HepG2 (cell line): ENCODE data around the gene ATP6V1F. TPM values are rescaled to one million over a fixed set of nuclear protein-coding genes. Genes with fewer than 3 reads are reported as not detected.

ENCODE experiments used
- ATAC-seq: fragments of 200-7000 bp; cut with Tn5 transposase; 3 replicates; pipeline ENCODE4 v1.9.1; 2020; ENCODE audit warnings: mild to moderate bottlenecking, moderate library complexity
- BruUV-seq: library from RNA; stranded (reverse); fragments of 400-500 nt; replicated peaks from 2 replicates; lab custom pipeline; 2021; lab: Mats Ljungman, UMichigan
- CTCF ChIA-PET: fragments of 300-600 bp; formaldehyde crosslinking; extraction: SDS; loops from one replicate; lab custom pipeline; 2021; ENCODE audit warnings: low total read pairs, inconsistent platforms, low intra/inter-chr PET ratio; lab: Yijun Ruan, JAX
- POLR2A ChIA-PET: fragments of 350-600 bp; sonication (Branson Sonifier 250); formaldehyde crosslinking; loops from one replicate; lab custom pipeline; 2020; ENCODE audit warnings: antibody characterized with exemption, inconsistent platforms; lab: Yijun Ruan, JAX
- DNase-seq: peaks from one replicate; pipeline ENCODE4 v3.0.0-alpha.2; 2015; ENCODE audit warnings: low spot score
- FAIRE-seq: peaks from 3 replicates; lab custom pipeline; 2011; peaks lifted over from hg19 to GRCh38; lab: Jason Lieb, UNC
- H2AFZ ChIP-seq: one replicate; pipeline ENCODE4 v1.6.1; 2011; ENCODE audit warnings: low read length, inconsistent platforms
- H3K27ac ChIP-seq: fragments of 300-600 bp; 3 replicates; pipeline ENCODE4 v1.8.0; 2011; ENCODE audit warnings: mixed run types, mild to moderate bottlenecking, mixed read lengths, low read length, inconsistent platforms; ENCODE audit not compliant: insufficient read depth; ENCODE audit errors: extremely low read length
- H3K27me3 ChIP-seq, 2 experiments: fragments of 200-600 bp in 1 of 2; 2 replicates in 1 of 2; 3 replicates in 1 of 2; pipeline versions ENCODE4 v1.6.0 to v1.8.0; 2011; ENCODE audit warnings: low read length in 2 of 2, mild to moderate bottlenecking in 2 of 2, moderate library complexity in 2 of 2, inconsistent platforms in 1 of 2; ENCODE audit not compliant: insufficient read depth in 2 of 2, control insufficient read depth in 1 of 2
- H3K36me3 ChIP-seq, 2 experiments: fragments of 200-600 bp in 1 of 2; replicated peaks in 1 of 2; 2 replicates in 1 of 2; 3 replicates in 1 of 2; pipeline versions ENCODE4 v1.5.1 to v1.8.0; 2011; ENCODE audit warnings: low read length in 2 of 2, inconsistent platforms in 1 of 2; ENCODE audit not compliant: insufficient read depth in 2 of 2, control insufficient read depth in 1 of 2
- H3K4me1 ChIP-seq: 2 replicates; pipeline ENCODE4 v1.5.1; 2012; ENCODE audit warnings: low read length, inconsistent platforms; ENCODE audit not compliant: insufficient read depth
- H3K4me2 ChIP-seq: 2 replicates; pipeline ENCODE4 v1.6.0; 2011; ENCODE audit warnings: low read depth, low read length, inconsistent platforms
- H3K4me3 ChIP-seq, 3 experiments: fragments of 200-600 bp in 1 of 3; sonication (generic), shearing (Covaris generic) in 1 of 3; replicated peaks in 1 of 3; 2 replicates each; pipeline ENCODE4 v1.5.1; 2011 to 2016; ENCODE audit warnings: low read length in 3 of 3, inconsistent platforms in 2 of 3, low read depth in 2 of 3, mild to moderate bottlenecking in 2 of 3, control low read depth in 1 of 3, mixed read lengths in 1 of 3; ENCODE audit not compliant: insufficient read depth in 1 of 3
- H3K79me2 ChIP-seq: one replicate; pipeline ENCODE4 v1.6.1; 2011; ENCODE audit warnings: low read length, inconsistent platforms; ENCODE audit not compliant: insufficient read depth
- H3K9ac ChIP-seq: 2 replicates; pipeline ENCODE4 v1.6.0; 2011; ENCODE audit warnings: mild to moderate bottlenecking, low read depth, low read length, inconsistent platforms; ENCODE audit not compliant: insufficient read depth
- H3K9me3 ChIP-seq: 2 replicates; pipeline ENCODE4 v1.5.1; 2012; ENCODE audit warnings: mild to moderate bottlenecking, low read length
- H4K20me1 ChIP-seq: 2 replicates; pipeline ENCODE4 v1.6.0; 2011; ENCODE audit warnings: inconsistent platforms, mild to moderate bottlenecking, low read length, moderate library complexity; ENCODE audit not compliant: insufficient read depth
- KLF6 ChIP-seq: IDR thresholded peaks from 2 replicates; pipeline ENCODE4 v1.8.0; 2016; ENCODE audit warnings: missing biosample characterization, missing genetic modification reagents
- MYC ChIP-seq: sonication (generic); formaldehyde crosslinking; IDR thresholded peaks from 2 replicates; pipeline ENCODE4 v1.9.0; 2021; ENCODE audit warnings: missing genetic modification reagents, borderline replicate concordance
- RAD21 ChIP-seq: fragments of 450-650 bp; formaldehyde crosslinking; IDR thresholded peaks from 2 replicates; pipeline ENCODE4 v1.5.0; 2020; ENCODE audit warnings: mild to moderate bottlenecking
- SP1 ChIP-seq, 2 experiments: fragments of 450-650 bp in 1 of 2; sonication (generic) in 1 of 2; formaldehyde crosslinking in 1 of 2; IDR thresholded peaks; 2 replicates each; pipeline versions ENCODE4 v1.4.0 to v1.6.1; 2016 to 2020; ENCODE audit warnings: missing genetic modification reagents in 1 of 2
- STAG1 ChIP-seq: sonication (generic); formaldehyde crosslinking; IDR thresholded peaks from 2 replicates; pipeline ENCODE4 v1.4.0; 2020; ENCODE audit warnings: missing genetic modification reagents
- TEAD3 ChIP-seq: optimal IDR thresholded peaks from 2 replicates; pipeline ENCODE3; 2016; ENCODE audit warnings: borderline replicate concordance
- XRCC5 ChIP-seq: fragments of 200-400 bp; formaldehyde crosslinking; optimal IDR thresholded peaks from 2 replicates; pipeline ENCODE3; 2017; ENCODE audit warnings: mild to moderate bottlenecking, low read length
- whole genome bisulfite sequencing: methylation state at CpG from one replicate; pipeline ENCODE4 v1.1.6; 2017; ENCODE audit warnings: low lambda C conversion rate; 5-methylcytosine and 5-hydroxymethylcytosine counted together
- in situ Hi-C: cut with HindIII; loops from 2 replicates; pipeline ENCODE4 v1.10.0; 2017; ENCODE audit warnings: low pct_unique_long_range_greater_than_20kb; ENCODE audit not compliant: extremely low pct_ligation_motif_present
- intact Hi-C: fragments of 100-400 bp; cut with micrococcal nuclease; formaldehyde crosslinking; loops from one replicate; pipeline ENCODE4 v1.10.0; 2022; ENCODE audit not compliant: unreplicated experiment
- polyA plus RNA-seq, 8 experiments: library from polyadenylated mRNA; depleted of rRNA in 3 of 8; stranded (reverse) in 7 of 8; unstranded in 1 of 8; fragments of >200 nt; fragmentation: Illumina TruSeq in 4 of 8; extraction: Trizol in 4 of 8; gene quantifications; 2 replicates each; pipeline versions ENCODE4 v1.2.1 to v1.2.3, GENCODE V29; 2011 to 2016; ENCODE audit warnings: low read depth in 4 of 8, missing spikeins in 1 of 8, mixed read lengths in 1 of 8; ENCODE audit not compliant: insufficient read depth in 1 of 8
- total RNA-seq, 5 experiments: library from RNA; depleted of rRNA; stranded (reverse); fragments of >200 nt; fragmentation: Illumina TruSeq; extraction: Trizol; gene quantifications; 2 replicates each; pipeline ENCODE4 v1.2.3, GENCODE V29; 2016; ENCODE audit warnings: low read depth in 1 of 5
- TF ChIP-seq, protein P1 (sequence below): sonication (generic); formaldehyde crosslinking; IDR thresholded peaks from 2 replicates; pipeline ENCODE4 v1.5.1; 2020; ENCODE audit warnings: mild to moderate bottlenecking, missing genetic modification reagents, moderate library complexity
- TF ChIP-seq, protein P2 (sequence below): sonication (generic); formaldehyde crosslinking; IDR thresholded peaks from 2 replicates; pipeline ENCODE4 v1.5.1; 2020; ENCODE audit warnings: missing genetic modification reagents, mild to moderate bottlenecking, borderline replicate concordance
- TF ChIP-seq, protein P3 (sequence below): sonication (generic); formaldehyde crosslinking; IDR thresholded peaks from 2 replicates; pipeline ENCODE4 v1.5.0; 2020; ENCODE audit warnings: mild to moderate bottlenecking, missing genetic modification reagents, moderate library complexity
- TF ChIP-seq, protein P4 (sequence below): sonication (generic); formaldehyde crosslinking; IDR thresholded peaks from 2 replicates; pipeline ENCODE4 v1.4.0; 2020; ENCODE audit warnings: missing genetic modification reagents

ATP6V1F gene
- total and polyA plus RNA-seq, 2 of the 13 experiments (the other 11 are each of a cell fraction or from before 2014, with no cell fraction given): 87.2 to 132 TPM

DNA sequence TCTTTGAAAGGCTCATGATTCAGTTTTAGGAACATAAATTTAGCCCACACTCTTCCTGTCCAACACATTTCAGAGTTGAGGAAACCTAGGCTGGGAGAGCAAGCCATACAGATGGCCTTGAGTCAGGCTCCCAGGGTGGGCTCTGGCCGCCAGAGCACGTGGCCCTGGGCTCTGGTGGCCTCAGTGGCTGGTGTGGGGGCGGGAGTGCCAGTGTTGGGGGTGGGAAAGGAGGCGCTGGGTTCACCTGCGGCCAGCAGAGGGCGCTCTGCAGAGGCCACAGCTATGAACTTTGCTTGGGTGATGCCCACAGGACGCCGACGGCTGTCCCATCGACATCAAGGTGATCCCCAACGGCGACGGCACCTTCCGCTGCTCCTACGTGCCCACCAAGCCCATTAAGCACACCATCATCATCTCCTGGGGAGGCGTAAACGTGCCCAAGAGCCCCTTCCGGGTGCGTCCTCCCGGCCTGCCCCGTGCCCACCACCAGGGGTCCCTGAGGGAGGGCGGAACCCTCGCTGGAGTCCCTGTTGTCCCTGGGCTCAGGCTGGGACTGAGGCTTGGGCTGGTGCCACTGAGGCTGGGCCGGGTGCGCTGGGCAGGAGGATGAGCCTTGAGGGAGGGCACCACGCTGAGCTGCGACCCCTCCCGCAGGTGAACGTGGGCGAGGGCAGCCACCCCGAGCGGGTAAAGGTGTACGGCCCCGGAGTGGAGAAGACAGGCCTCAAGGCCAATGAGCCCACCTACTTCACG is 20.6 kb upstream of the ATP6V1F start:
- POLR2A ChIA-PET: no interaction called here
- CTCF ChIA-PET: interaction anchor here (1.6 to 3.0 kb wide), 3 partner anchors 33 to 42 kb away, joined by 6 to 13 read pairs (median 11); no protein-coding TSS in a partner anchor
- Histone ChIP-seq H3K9me3 (no peaks in the 10 kb centered on the region), H3K4me2 (peak overlapping the region; percentile 36; the same call in 1 of the 2 replicates), H4K20me1 (no peaks in the 10 kb centered on the region), H3K36me3 (no peaks in the 10 kb centered on the region), H3K9ac (no peak overlapping the region), H3K27me3 (peaks cover 5 to 15% of the 10 kb centered on the region in 2 experiments; a peak in 2 of 5 replicates), H3K79me2 (no peaks in the 10 kb centered on the region), H3K27ac (no peak overlapping the region), H3K4me1 (peaks cover 11% of the 10 kb centered on the region), H2AFZ (no peak overlapping the region), H3K4me3 (no peak overlapping the region; a peak in 1 of 6 replicates)
- no peak for DNase-seq
- intact Hi-C loops: no loop called here
- no TSS peak for BruUV-seq
- ATAC-seq: peak; percentile 64
- no peak for FAIRE-seq
- in situ Hi-C loops: no loop called here
- WGBS: 58% methylated on average over 17 of the region's 35 CpGs
- 0 out of 2 replicates have a peak, but pooled peaks have one; percentile 40 for TF ChIP-seq RAD21
- TF ChIP-seq STAG1 (CRISPR knock-in tag): peak; percentile 43
- TF ChIP-seq, protein P1, sequence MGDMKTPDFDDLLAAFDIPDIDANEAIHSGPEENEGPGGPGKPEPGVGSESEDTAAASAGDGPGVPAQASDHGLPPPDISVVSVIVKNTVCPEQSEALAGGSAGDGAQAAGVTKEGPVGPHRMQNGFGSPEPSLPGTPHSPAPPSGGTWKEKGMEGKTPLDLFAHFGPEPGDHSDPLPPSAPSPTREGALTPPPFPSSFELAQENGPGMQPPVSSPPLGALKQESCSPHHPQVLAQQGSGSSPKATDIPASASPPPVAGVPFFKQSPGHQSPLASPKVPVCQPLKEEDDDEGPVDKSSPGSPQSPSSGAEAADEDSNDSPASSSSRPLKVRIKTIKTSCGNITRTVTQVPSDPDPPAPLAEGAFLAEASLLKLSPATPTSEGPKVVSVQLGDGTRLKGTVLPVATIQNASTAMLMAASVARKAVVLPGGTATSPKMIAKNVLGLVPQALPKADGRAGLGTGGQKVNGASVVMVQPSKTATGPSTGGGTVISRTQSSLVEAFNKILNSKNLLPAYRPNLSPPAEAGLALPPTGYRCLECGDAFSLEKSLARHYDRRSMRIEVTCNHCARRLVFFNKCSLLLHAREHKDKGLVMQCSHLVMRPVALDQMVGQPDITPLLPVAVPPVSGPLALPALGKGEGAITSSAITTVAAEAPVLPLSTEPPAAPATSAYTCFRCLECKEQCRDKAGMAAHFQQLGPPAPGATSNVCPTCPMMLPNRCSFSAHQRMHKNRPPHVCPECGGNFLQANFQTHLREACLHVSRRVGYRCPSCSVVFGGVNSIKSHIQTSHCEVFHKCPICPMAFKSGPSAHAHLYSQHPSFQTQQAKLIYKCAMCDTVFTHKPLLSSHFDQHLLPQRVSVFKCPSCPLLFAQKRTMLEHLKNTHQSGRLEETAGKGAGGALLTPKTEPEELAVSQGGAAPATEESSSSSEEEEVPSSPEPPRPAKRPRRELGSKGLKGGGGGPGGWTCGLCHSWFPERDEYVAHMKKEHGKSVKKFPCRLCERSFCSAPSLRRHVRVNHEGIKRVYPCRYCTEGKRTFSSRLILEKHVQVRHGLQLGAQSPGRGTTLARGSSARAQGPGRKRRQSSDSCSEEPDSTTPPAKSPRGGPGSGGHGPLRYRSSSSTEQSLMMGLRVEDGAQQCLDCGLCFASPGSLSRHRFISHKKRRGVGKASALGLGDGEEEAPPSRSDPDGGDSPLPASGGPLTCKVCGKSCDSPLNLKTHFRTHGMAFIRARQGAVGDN (CRISPR knock-in tag): peak; percentile 11; the same call in 1 of the 2 replicates
- peak; percentile 18 for TF ChIP-seq TEAD3 (CRISPR knock-in tag)
- TF ChIP-seq MYC (CRISPR knock-in tag): peak; percentile 24; the same call in 1 of the 2 replicates
- TF ChIP-seq, protein P2, sequence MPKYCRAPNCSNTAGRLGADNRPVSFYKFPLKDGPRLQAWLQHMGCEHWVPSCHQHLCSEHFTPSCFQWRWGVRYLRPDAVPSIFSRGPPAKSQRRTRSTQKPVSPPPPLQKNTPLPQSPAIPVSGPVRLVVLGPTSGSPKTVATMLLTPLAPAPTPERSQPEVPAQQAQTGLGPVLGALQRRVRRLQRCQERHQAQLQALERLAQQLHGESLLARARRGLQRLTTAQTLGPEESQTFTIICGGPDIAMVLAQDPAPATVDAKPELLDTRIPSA (CRISPR knock-in tag): no peak
- TF ChIP-seq, protein P3, sequence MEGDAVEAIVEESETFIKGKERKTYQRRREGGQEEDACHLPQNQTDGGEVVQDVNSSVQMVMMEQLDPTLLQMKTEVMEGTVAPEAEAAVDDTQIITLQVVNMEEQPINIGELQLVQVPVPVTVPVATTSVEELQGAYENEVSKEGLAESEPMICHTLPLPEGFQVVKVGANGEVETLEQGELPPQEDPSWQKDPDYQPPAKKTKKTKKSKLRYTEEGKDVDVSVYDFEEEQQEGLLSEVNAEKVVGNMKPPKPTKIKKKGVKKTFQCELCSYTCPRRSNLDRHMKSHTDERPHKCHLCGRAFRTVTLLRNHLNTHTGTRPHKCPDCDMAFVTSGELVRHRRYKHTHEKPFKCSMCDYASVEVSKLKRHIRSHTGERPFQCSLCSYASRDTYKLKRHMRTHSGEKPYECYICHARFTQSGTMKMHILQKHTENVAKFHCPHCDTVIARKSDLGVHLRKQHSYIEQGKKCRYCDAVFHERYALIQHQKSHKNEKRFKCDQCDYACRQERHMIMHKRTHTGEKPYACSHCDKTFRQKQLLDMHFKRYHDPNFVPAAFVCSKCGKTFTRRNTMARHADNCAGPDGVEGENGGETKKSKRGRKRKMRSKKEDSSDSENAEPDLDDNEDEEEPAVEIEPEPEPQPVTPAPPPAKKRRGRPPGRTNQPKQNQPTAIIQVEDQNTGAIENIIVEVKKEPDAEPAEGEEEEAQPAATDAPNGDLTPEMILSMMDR (CRISPR knock-in tag): peak; percentile 68
- peak; percentile 41 for TF ChIP-seq XRCC5
- TF ChIP-seq KLF6: no peak
- TF ChIP-seq, protein P4, sequence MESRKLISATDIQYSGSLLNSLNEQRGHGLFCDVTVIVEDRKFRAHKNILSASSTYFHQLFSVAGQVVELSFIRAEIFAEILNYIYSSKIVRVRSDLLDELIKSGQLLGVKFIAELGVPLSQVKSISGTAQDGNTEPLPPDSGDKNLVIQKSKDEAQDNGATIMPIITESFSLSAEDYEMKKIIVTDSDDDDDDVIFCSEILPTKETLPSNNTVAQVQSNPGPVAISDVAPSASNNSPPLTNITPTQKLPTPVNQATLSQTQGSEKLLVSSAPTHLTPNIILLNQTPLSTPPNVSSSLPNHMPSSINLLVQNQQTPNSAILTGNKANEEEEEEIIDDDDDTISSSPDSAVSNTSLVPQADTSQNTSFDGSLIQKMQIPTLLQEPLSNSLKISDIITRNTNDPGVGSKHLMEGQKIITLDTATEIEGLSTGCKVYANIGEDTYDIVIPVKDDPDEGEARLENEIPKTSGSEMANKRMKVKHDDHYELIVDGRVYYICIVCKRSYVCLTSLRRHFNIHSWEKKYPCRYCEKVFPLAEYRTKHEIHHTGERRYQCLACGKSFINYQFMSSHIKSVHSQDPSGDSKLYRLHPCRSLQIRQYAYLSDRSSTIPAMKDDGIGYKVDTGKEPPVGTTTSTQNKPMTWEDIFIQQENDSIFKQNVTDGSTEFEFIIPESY (CRISPR knock-in tag): peak; percentile 62
- TF ChIP-seq SP1 (IDR thresholded peaks at IDR 0.05): no peak
- 0 out of 2 replicates have a peak, but pooled peaks have one; percentile 11 for TF ChIP-seq SP1 (CRISPR knock-in tag; IDR thresholded peaks at IDR 0.05)
